Neural cell (in vitro differentiated cells): Measurements from ENCODE around the gene FMN2. TPM values are rescaled to one million over a fixed set of nuclear protein-coding genes. Genes with fewer than 3 reads are reported as not detected.

Source experiments
- H2AFZ ChIP-seq: fragments of 200-600, 300-800 bp; sonication (generic), shearing (Covaris generic); 2 replicates; pipeline ENCODE4 v1.6.0; 2014; ENCODE audit warnings: low read depth, mild to moderate bottlenecking, antibody characterized with exemption, low read length, moderate library complexity
- H3F3A ChIP-seq: fragments of 200-600 bp; shearing (Covaris generic); 2 replicates; pipeline ENCODE4 v1.6.1; 2016; ENCODE audit warnings: mild to moderate bottlenecking, moderate library complexity, mixed read lengths, antibody characterized with exemption, low read length; ENCODE audit not compliant: insufficient read depth, poor library complexity, severe bottlenecking
- H3K27ac ChIP-seq: fragments of 200-600, 300-800 bp; sonication (generic), shearing (Covaris generic); 2 replicates; pipeline ENCODE4 v1.5.1; 2014; ENCODE audit warnings: mild to moderate bottlenecking, low read length, moderate library complexity
- H3K27me3 ChIP-seq: fragments of 300-800, 200-600 bp; sonication (generic), shearing (Covaris generic); 2 replicates; pipeline ENCODE4 v1.6.0; 2014; ENCODE audit warnings: mild to moderate bottlenecking, low read depth, low read length, moderate library complexity; ENCODE audit not compliant: insufficient read depth
- H3K36me3 ChIP-seq: fragments of 300-800, 200-600 bp; sonication (generic), shearing (Covaris generic); 2 replicates; pipeline ENCODE4 v1.5.1; 2014; ENCODE audit warnings: mild to moderate bottlenecking, antibody characterized with exemption, low read length, moderate library complexity; ENCODE audit not compliant: insufficient read depth
- H3K4me2 ChIP-seq: fragments of 300-800, 200-600 bp; sonication (generic), shearing (Covaris generic); 2 replicates; pipeline ENCODE4 v1.6.0; 2014; ENCODE audit warnings: mild to moderate bottlenecking, low read length
- H3K4me3 ChIP-seq: fragments of 300-800, 200-600 bp; sonication (generic), shearing (Covaris generic); 2 replicates; pipeline ENCODE4 v1.5.1; 2014; ENCODE audit warnings: mild to moderate bottlenecking, low read length, moderate library complexity
- H3K79me2 ChIP-seq: fragments of 200-600 bp; shearing (Covaris generic); replicated peaks from 2 replicates; pipeline ENCODE4 v1.6.0; 2014; ENCODE audit warnings: mild to moderate bottlenecking, low read length, moderate library complexity; ENCODE audit not compliant: insufficient read depth
- H3K9ac ChIP-seq: fragments of 300-800, 200-600 bp; sonication (generic), shearing (Covaris generic); 2 replicates; pipeline ENCODE4 v1.6.1; 2016; ENCODE audit warnings: mild to moderate bottlenecking, low read length, mixed read lengths
- H3K9me2 ChIP-seq: fragments of 200-600 bp; shearing (Covaris generic); 2 replicates; pipeline ENCODE4 v1.6.1; 2016; ENCODE audit warnings: mild to moderate bottlenecking, low read length, mixed read lengths; ENCODE audit not compliant: insufficient read depth
- H3K9me3 ChIP-seq: fragments of 200-600, 300-800 bp; sonication (generic), shearing (Covaris generic); 2 replicates; pipeline ENCODE4 v1.6.1; 2016; ENCODE audit warnings: mild to moderate bottlenecking, mixed run types, low read length, moderate library complexity, mixed read lengths
- H4K20me1 ChIP-seq: fragments of 200-600 bp; shearing (Covaris generic); 2 replicates; pipeline ENCODE4 v1.6.1; 2016; ENCODE audit warnings: mild to moderate bottlenecking, mixed run types; ENCODE audit not compliant: insufficient read depth
- EP300 ChIP-seq: fragments of 450-650 bp; conservative IDR thresholded peaks from 2 replicates; pipeline ENCODE4 v1.6.1; 2014; ENCODE audit warnings: antibody characterized with exemption, mild to moderate bottlenecking, moderate library complexity; ENCODE audit not compliant: poor library complexity, severe bottlenecking
- EZH2 ChIP-seq: fragments of 200-600, 300-800 bp; shearing (Covaris generic), sonication (generic); IDR thresholded peaks from 2 replicates; pipeline ENCODE4 v1.6.1; 2014; ENCODE audit warnings: antibody characterized with exemption, low read length, borderline replicate concordance, mild to moderate bottlenecking; ENCODE audit not compliant: insufficient read depth, poor library complexity, severe bottlenecking
- MXI1 ChIP-seq: fragments of 450-650 bp; conservative IDR thresholded peaks from 2 replicates; pipeline ENCODE4 v1.6.1; 2014; ENCODE audit warnings: antibody characterized with exemption, mild to moderate bottlenecking; ENCODE audit not compliant: poor library complexity, severe bottlenecking
- POLR2AphosphoS5 ChIP-seq: IDR thresholded peaks from 2 replicates; pipeline ENCODE4 v1.6.1; 2012
- RAD21 ChIP-seq: fragments of 450-650 bp; conservative IDR thresholded peaks from 2 replicates; pipeline ENCODE4 v1.6.1; 2014; ENCODE audit warnings: antibody characterized with exemption, mild to moderate bottlenecking, moderate library complexity
- SMC3 ChIP-seq: fragments of 450-650 bp; conservative IDR thresholded peaks from 2 replicates; pipeline ENCODE4 v1.6.1; 2014; ENCODE audit warnings: antibody characterized with exemption, mild to moderate bottlenecking, moderate library complexity; ENCODE audit not compliant: poor library complexity
- TAF1 ChIP-seq: IDR thresholded peaks from 2 replicates; pipeline ENCODE4 v1.6.1; 2012; ENCODE audit warnings: low read depth
- polyA plus RNA-seq: library from polyadenylated mRNA; depleted of rRNA; stranded (reverse); fragments of >200 nt; gene quantifications from 2 replicates; pipeline ENCODE4 v1.2.3, GENCODE V29; 2014
- TF ChIP-seq, protein P1 (sequence below): fragments of 450-650 bp; IDR thresholded peaks from 2 replicates; pipeline ENCODE4 v1.5.1; 2014; ENCODE audit warnings: antibody characterized with exemption, mild to moderate bottlenecking, moderate library complexity; ENCODE audit not compliant: poor library complexity, severe bottlenecking
- TF ChIP-seq, protein P2 (sequence below): IDR thresholded peaks from 2 replicates; pipeline ENCODE4 v1.6.1; 2012; ENCODE audit warnings: borderline replicate concordance

The FMN2 gene
- polyA plus RNA-seq, 1 donor from 2014 or later = 23.9 TPM

DNA sequence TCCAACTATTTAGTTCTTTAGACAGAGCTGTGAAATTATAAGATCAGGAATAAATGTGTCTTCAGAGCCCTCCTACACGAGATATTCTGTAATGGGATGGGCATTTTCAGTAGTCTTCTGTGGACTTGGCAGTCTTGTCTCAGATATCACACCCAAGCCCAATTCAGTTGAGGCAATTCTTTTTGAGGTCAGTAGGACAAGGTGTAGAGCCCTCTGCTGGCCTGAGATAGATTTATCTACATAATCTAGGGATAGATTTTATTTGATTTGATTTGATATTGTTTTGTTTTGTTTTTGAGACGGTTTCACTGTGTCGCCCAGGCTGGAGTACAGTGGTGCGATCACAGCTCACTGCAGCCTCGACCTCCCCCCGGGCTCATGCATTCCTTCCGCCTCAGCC lies 77.5 kb downstream of the FMN2 start:
- Histone ChIP-seq H3K9ac (no peak overlapping the region), H3K4me3 (no peak overlapping the region), H3K27ac (no peak overlapping the region), H2AFZ (no peak overlapping the region), H3K36me3 (no peaks in the 10 kb centered on the region), H3K9me2 (no peaks in the 10 kb centered on the region), H3F3A (no peaks in the 10 kb centered on the region), H3K9me3 (no peaks in the 10 kb centered on the region), H4K20me1 (no peaks in the 10 kb centered on the region), H3K79me2 (no peaks in the 10 kb centered on the region), H3K27me3 (no peaks in the 10 kb centered on the region), H3K4me2 (no peak overlapping the region)
- TF ChIP-seq RAD21 (no peak), SMC3 (no peak), EZH2 (no peak), MXI1 (no peak)
- TF ChIP-seq, protein P1, sequence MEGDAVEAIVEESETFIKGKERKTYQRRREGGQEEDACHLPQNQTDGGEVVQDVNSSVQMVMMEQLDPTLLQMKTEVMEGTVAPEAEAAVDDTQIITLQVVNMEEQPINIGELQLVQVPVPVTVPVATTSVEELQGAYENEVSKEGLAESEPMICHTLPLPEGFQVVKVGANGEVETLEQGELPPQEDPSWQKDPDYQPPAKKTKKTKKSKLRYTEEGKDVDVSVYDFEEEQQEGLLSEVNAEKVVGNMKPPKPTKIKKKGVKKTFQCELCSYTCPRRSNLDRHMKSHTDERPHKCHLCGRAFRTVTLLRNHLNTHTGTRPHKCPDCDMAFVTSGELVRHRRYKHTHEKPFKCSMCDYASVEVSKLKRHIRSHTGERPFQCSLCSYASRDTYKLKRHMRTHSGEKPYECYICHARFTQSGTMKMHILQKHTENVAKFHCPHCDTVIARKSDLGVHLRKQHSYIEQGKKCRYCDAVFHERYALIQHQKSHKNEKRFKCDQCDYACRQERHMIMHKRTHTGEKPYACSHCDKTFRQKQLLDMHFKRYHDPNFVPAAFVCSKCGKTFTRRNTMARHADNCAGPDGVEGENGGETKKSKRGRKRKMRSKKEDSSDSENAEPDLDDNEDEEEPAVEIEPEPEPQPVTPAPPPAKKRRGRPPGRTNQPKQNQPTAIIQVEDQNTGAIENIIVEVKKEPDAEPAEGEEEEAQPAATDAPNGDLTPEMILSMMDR = peak; percentile 13

DNA sequence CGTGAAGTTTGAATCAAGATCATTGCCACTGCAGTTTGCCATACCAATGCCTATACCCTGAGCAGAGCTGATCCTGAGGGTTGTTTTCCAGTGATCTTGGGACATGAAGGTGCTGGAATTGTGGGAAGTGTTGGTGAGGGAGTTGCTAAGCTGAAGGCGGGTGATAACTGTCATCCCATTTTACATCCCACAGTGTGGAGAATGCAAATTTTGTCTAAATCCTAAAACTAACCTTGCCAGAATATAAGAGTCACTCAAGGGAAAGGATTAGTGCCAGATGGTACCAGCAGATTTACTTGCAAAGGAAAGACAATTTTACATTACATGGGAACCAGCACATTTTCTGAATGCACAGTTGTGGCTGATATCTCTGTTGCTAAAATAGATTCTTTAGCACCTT lies 78.6 kb downstream of the FMN2 start:
- Histone ChIP-seq H3K9ac (no peak overlapping the region), H3K9me3 (no peaks in the 10 kb centered on the region), H3K27ac (no peak overlapping the region), H3K79me2 (no peaks in the 10 kb centered on the region), H3K4me2 (no peak overlapping the region), H4K20me1 (no peaks in the 10 kb centered on the region), H3K36me3 (no peaks in the 10 kb centered on the region), H3K9me2 (no peaks in the 10 kb centered on the region), H2AFZ (no peak overlapping the region), H3K27me3 (no peaks in the 10 kb centered on the region), H3F3A (no peaks in the 10 kb centered on the region), H3K4me3 (no peak overlapping the region)
- TF ChIP-seq, protein P2, sequence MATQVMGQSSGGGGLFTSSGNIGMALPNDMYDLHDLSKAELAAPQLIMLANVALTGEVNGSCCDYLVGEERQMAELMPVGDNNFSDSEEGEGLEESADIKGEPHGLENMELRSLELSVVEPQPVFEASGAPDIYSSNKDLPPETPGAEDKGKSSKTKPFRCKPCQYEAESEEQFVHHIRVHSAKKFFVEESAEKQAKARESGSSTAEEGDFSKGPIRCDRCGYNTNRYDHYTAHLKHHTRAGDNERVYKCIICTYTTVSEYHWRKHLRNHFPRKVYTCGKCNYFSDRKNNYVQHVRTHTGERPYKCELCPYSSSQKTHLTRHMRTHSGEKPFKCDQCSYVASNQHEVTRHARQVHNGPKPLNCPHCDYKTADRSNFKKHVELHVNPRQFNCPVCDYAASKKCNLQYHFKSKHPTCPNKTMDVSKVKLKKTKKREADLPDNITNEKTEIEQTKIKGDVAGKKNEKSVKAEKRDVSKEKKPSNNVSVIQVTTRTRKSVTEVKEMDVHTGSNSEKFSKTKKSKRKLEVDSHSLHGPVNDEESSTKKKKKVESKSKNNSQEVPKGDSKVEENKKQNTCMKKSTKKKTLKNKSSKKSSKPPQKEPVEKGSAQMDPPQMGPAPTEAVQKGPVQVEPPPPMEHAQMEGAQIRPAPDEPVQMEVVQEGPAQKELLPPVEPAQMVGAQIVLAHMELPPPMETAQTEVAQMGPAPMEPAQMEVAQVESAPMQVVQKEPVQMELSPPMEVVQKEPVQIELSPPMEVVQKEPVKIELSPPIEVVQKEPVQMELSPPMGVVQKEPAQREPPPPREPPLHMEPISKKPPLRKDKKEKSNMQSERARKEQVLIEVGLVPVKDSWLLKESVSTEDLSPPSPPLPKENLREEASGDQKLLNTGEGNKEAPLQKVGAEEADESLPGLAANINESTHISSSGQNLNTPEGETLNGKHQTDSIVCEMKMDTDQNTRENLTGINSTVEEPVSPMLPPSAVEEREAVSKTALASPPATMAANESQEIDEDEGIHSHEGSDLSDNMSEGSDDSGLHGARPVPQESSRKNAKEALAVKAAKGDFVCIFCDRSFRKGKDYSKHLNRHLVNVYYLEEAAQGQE = no peak
- TF ChIP-seq MXI1 (no peak), TAF1 (no peak), RAD21 (no peak), SMC3 (no peak), EP300 (no peak), POLR2AphosphoS5 (no peak)
- TF ChIP-seq, protein P1 = no peak
